NCI-H1436 treated with DMSO at 0.1 percent for 48 hours (cell line): Measurements from ENCODE around the gene TMEM169.

Experiments used
- DNase-seq: peaks from one replicate; lab custom pipeline; 2025; lab: John Stamatoyannopoulos, UW

TMEM169 gene

GRCh38 chr2:216104691-216105090, 23.0 kb downstream of the TMEM169 start:
- DNase-seq: no peak

- DNase-seq: no peak
Measured at GRCh38 chr2:216107320-216107719, 25.6 kb downstream of the TMEM169 start.

- no peak for DNase-seq
Measured at GRCh38 chr2:216107760-216108159, 26.0 kb downstream of the TMEM169 start.

- DNase-seq: no peak
Measured at GRCh38 chr2:216108310-216108966, 26.7 kb downstream of the TMEM169 start.

DNA sequence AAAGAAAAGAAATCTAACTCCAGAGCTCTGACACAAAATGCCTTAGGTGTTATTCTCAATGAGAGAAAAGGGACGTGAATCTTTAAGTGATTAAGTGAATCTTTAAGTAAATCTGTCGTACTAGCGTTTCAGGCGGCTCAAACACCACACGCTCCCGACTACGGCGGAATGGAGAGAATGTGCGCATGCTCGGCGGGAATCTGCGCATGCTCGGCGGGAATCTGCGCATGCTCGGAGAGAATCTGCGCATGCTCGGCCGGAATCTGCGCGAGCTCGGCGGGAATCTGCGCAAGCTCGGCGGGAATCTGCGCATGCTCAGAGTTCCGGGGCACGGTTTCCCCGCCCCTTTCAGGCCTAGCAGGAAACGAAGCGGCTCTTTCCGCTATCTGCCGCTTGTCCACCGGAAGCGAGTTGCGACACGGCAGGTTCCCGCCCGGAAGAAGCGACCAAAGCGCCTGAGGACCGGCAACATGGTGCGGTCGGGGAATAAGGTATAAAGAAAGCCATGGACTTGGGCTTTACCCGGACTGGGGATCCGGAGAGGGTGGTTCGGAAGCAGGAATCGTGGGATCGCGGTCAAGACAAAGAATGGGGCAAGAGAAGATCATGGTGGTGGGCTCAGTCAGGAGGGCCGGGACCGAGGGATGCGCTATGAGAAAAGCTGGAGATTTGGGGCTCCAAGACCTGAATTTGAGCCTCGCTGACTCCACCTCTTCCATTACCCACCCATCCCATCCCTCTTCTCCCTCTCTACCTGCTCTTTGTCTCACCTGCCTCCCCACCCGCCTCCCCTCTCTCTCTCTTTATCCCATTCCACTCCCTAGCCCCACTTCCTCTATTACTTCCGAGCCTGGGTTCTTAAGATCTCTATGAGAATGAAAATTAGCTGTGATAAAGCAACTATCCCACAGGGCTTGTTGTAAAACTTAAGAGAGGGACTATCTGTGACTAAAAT, 27.5 kb downstream of the TMEM169 start, which contains the start of gene XRCC5:
XRCC5 (plus strand) TSS at position 382 of the 955 bp plus-strand sequence; CDS start at position 471, 89 bp downstream.
- peak; percentile 87 for DNase-seq

DNA sequence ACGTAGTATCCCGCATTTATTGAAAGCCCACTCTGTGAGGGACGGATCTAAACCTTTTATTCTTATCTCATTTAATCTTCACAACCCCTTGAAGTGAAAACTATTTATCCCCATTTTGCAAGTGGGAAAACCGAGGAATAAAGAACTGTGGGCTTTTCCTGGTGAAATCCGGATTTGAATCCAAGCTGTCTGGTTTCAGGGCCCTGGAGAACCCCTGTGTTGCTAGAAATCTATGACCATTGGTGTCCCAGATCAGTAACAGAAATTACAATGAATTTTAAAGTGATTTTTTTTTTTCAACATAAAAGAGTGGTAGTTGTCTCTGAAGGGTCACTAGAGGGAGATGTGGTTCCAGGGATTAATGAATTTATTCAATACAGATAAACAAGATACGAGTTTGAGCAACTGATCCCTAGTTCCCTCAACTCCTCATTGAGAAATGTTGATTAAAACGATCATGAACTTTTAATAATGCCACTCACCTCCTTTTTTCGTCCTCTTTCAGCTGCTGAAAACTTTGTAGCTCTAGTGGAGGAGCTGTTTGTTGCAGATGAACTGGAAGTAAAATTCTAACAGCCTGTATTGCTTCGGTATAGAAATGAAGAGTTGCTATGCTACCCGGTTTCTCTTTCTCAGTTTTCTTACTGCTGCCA, 28.4 kb downstream of the TMEM169 start:
- DNase-seq: no peak

- no peak for DNase-seq
Measured at GRCh38 chr2:216110620-216111019, 28.9 kb downstream of the TMEM169 start.

DNA sequence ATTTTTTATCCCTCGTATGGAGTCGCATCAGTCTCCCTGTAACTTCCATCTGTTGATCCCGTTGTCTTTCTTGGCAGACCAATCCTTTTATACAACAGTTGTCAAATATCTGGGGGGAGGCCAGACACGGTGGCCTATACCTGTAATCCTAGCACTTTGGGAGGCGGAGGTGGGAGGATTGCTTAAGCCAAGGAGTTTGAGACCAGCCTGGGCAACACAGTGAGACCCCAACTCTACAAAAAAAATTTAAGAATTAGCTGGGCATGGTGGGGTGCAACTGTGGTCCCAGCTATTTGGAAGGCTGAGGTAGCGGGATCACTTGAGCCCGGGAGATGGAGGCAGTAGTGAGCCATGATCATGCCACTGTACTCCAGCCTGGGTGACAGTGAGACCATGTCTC, 29.4 kb downstream of the TMEM169 start:
- no peak for DNase-seq

DNA sequence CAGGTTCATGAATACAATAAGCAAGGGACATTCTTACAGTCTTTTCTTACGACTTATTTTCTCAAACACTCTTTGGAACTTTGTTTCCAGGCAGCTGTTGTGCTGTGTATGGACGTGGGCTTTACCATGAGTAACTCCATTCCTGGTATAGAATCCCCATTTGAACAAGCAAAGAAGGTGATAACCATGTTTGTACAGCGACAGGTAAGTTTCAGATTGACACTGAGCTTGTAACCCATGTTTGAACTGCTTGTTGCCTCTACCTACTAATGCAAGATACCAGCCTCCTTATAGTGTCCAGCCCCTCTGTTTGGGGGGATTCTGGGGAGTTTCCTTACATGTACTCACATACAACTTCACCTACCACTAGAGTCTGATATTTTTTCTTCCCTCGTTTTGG, 31.2 kb downstream of the TMEM169 start:
- no peak for DNase-seq

DNA sequence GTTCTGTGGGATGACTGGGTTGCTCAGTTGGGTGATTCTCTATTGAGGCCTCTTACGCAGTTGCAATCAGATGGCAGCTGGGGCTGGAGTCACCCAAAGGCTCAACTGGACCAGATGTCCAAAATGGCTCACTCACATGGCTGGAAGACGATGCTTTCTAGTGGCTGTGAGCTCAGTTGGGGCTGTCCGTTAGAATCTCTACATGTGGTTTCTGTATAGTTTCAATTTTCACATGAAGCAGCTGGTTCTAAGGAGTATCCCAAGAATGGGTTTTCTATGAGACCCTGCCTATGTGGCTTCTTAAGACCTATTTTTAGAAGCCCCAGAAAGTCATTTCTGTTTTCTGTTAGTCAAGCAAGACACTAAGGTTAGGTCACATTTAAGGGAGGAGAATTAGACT, 31.9 kb downstream of the TMEM169 start:
- no peak for DNase-seq

DNA sequence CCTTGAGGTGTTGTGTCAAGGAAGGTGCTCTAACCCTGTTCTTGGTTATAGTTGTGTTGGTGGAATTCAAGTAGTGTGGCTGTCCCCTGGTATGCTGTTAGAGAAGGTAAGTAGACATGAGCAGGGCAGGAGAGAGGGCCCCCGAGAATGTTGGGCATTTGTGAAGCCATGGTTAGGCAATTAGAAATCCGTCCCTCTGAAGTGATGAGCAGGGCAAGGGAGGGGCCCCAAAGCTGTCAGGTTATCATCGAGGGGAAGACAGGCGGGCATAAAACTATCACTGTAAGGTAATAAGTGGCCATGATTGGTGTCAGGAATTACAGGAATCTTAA, 32.6 kb downstream of the TMEM169 start:
- DNase-seq: no peak

DNA sequence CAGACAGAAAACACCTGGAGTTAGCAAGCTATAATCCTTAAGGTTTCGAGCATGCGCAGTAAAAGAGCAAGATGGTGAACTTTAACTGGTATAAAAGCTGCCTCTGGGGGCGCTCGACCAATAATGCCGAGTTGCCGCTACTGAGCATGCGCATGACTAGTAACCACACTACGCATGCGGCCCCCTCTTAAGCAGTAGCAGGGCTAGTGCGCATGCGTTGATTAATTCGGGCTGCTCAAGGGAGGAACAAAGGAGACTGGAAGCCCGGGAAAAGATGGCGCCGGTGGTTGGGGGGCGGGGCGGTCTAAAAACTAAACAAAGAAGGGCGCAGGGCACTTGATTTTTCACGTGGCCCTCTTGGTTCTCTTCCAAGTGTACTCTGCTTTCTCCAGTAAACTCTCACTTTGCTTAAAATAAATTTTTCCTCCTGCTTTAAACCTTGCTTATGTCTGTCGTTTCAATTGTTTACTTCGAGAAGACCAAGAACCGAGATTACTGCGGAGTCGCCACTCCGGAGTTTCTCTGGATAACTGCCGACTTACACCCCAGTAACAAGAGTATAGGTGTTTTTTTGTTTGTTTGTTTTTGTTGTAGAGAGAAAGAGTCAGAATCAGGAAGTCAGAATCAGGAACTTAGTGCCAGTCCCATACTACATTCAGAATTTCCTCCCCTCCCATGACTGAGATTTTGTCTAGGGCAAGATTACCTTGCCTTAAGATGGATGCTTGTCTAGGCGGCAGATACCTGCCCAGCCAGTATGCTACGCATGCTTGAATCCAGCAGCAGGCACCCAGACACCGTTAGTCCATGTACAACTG, 33.2 kb downstream of the TMEM169 start:
- peak; percentile 97 for DNase-seq

GRCh38 chr2:216116418-216116817, 34.7 kb downstream of the TMEM169 start:
- no peak for DNase-seq

DNA sequence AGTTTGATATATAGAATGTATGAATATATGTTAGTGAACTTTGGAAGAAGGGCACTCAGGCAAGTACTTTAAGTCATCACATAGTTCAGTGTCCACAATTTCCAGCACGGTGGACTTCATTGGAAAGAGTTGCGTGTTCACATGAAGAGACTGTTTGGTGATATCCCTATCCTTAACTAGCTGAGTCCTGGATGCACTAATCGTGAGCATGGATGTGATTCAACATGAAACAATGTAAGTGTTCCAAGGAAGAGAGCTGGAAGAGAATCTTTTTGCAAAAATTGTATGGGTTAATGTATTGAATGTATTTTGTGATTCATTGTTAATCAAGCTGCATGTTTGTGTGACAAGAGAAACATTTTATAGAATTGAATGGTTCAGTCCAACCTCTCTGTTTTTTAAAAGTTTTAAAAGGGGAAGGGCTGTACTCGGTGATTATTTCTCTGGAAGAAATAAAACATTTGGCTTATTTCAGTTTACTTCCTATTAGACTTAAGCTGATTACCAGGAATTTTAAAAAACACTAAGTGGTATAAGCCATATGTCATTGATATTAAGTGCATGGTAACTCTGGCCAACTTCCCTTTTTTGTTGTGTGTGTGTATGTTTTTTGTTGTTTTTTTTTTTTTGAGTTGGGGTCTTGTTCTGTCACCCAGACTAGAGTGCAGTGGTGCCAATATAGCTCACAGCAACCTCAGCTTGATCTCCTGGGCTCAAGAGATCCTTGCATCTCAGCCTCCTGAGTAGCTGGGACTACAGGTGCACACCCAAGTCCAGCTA, 36.0 kb downstream of the TMEM169 start:
- no peak for DNase-seq

DNA sequence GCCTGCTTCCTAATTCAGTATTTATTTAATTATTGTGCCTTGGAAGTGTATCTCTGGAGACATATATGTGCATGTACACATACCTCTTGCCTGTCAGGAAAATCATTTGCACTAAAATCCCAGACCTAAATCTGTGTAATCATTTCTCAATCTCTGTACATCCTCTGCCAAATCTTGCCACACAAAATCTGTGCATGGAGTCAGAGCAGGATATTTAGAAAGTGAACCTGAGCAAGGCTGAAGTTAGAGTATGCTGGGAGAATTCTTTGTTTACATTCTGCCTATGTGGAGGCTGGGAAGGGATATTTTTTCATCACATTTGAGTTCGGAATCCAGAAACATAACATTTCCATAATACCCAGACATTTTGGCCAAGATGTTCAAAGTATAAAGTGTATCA, 36.8 kb downstream of the TMEM169 start:
- no peak for DNase-seq

- DNase-seq: no peak
Measured at GRCh38 chr2:216119146-216119545, 37.4 kb downstream of the TMEM169 start.

GRCh38 chr2:216119986-216120385, 38.3 kb downstream of the TMEM169 start:
- no peak for DNase-seq

DNA sequence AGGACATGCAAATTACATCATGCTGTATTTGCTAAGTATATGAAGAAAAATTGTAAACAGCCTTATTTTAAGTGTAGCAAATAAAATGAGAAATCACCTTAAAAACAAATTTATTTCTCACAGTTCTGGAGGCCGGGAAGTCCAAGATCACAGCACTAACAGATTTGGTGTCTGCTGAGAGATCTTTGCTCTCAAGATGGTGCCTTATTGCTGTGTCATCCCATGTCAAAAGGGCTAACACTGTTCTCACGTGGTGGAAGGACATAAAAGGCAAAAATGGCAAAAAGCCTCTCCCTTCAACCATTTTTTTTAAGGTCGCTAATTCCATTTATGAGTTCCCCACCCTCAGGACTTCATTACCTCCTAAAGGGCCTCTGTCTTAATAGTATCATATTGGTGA, 39.5 kb downstream of the TMEM169 start:
- no peak for DNase-seq

- no peak for DNase-seq
Measured at GRCh38 chr2:216126943-216127342, 45.2 kb downstream of the TMEM169 start.

GRCh38 chr2:216130346-216130971, 48.7 kb downstream of the TMEM169 start:
- DNase-seq: no peak
